GM13977 (cell line): Measurements from ENCODE around the gene INSIG1.

Source experiments
- DNase-seq: peaks from one replicate; pipeline ENCODE4 v3.0.0; 2012; ENCODE audit warnings: low spot score
- in situ Hi-C: fragments of 300-500 bp; cut with MboI; formaldehyde crosslinking; loops from one replicate; pipeline ENCODE4 v1.12.0; 2022; ENCODE audit warnings: low sequenced_read_pairs, low pct_unique_long_range_greater_than_20kb, mixed read lengths, inconsistent platforms; ENCODE audit not compliant: unreplicated experiment
- TF ChIP-seq, protein P1 (sequence below): IDR thresholded peaks from 2 replicates; pipeline ENCODE4 v1.5.1; 2012; ENCODE audit warnings: mild to moderate bottlenecking, control low read depth; ENCODE audit not compliant: insufficient read depth; ENCODE audit errors: extremely low read depth, missing control alignments

INSIG1 gene

DNA sequence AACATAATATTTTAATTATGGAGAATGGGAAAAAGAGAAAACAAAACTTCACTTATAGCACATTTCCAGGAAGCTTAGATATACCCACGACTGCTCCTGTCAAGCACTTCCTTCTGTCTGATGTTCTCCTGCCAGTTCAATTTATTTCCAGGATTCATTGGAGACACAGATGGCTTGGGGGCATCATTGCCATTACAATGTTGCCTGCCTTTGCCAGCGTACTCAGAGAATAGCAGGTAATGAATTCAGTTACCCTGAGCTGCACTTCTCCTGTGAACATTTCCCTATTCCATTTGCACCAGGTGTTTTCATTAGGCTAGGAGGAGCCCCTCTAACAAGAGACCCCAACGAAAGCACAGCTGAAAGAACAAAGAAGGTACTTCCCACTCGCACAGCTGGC lies 33.7 kb downstream of the INSIG1 start:
- TF ChIP-seq, protein P1, sequence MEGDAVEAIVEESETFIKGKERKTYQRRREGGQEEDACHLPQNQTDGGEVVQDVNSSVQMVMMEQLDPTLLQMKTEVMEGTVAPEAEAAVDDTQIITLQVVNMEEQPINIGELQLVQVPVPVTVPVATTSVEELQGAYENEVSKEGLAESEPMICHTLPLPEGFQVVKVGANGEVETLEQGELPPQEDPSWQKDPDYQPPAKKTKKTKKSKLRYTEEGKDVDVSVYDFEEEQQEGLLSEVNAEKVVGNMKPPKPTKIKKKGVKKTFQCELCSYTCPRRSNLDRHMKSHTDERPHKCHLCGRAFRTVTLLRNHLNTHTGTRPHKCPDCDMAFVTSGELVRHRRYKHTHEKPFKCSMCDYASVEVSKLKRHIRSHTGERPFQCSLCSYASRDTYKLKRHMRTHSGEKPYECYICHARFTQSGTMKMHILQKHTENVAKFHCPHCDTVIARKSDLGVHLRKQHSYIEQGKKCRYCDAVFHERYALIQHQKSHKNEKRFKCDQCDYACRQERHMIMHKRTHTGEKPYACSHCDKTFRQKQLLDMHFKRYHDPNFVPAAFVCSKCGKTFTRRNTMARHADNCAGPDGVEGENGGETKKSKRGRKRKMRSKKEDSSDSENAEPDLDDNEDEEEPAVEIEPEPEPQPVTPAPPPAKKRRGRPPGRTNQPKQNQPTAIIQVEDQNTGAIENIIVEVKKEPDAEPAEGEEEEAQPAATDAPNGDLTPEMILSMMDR: no peak
- in situ Hi-C loops: loop anchor here (25.0 kb wide), 1 partner anchor 394 kb away; no protein-coding TSS in a partner anchor

DNA sequence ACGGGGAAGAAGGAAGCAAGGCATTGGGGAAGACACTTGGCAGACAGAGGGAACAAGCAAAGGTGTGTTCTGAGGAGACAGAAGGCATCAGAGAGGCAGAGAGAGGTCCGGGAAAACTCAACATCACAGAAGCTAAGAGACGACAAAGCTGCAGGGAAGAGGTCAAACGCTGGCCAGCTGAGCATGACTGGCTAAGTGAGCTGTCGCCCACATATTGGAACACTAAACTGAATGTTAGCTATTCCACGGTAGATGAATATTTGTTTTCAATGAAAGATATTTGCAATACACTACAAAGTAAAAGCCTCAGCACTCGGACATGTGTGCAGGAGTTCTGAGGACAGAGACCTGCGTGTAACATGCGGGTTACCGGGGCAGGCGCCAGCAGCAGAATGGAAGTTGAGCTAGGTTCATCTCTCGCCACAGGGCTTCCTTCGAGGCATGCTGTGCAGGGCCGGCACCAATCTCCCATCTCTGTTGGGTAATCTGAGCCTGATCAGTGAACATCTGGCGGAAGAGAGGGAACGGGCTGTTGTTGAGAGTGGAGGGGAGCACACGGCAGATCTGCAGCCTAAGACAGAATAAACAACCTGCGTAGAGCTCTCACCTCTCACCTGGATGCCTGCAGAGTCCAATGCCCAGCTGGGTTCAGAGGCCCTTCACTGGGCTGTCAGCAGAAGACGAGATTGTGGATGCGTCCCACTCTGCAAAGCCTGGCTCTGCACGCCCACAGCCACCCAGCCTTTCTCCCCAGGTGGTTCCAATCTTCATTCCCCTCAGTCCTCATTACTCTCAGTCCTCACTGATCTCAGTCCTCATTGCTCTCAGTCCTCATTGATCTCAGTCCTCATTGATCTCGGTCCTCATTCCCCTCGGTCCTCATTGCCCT lies 35.9 kb downstream of the INSIG1 start:
- in situ Hi-C loops: loop anchor here (25.0 kb wide), 1 partner anchor 396 kb away; no protein-coding TSS in a partner anchor
- DNase-seq: no peak
- TF ChIP-seq, protein P1: no peak

More for the DNA sequence above, 33.7 kb downstream of the INSIG1 start:
- DNase-seq: no peak

DNA sequence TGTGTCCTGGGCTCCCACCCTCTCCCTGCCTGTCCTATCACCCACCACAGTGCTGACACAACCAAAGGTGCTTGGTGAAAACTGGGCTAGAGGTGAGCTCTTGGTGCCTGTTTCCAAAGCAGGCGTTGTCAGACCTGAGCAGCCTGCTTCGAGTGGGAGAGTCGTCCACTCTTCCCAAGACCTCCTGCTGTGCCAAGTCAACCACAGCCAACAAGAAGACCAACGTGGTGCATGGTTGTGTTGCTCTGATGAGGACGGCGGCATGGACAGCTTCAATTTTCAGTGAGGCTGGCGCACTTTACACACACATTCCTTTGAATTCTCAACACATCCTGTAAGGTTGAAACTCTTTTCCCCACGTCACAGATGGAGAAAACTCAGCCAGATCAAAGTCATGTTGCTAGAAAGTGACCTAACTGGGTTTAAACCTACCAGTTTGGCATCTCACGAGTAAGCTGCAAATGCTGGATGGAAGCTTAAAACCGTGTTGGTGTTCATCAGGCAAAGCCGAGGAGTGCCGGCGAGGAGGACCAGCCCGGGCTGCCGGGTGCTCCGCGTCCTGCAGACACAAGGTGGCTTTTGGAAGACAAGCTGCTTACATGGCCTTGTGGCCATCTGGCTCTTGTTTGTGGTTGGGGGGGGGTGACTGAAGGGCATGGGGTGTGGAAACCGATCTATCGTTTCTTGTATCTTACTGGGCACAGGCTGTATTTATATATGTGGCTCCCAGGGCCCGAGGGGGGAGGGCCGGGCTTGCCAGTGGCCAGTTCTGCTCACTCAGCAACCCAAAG lies 39.3 kb downstream of the INSIG1 start:
- no peak for DNase-seq
- in situ Hi-C loops: loop anchor here (25.0 kb wide), 1 partner anchor 400 kb away; no protein-coding TSS in a partner anchor
- TF ChIP-seq, protein P1: no peak

DNA sequence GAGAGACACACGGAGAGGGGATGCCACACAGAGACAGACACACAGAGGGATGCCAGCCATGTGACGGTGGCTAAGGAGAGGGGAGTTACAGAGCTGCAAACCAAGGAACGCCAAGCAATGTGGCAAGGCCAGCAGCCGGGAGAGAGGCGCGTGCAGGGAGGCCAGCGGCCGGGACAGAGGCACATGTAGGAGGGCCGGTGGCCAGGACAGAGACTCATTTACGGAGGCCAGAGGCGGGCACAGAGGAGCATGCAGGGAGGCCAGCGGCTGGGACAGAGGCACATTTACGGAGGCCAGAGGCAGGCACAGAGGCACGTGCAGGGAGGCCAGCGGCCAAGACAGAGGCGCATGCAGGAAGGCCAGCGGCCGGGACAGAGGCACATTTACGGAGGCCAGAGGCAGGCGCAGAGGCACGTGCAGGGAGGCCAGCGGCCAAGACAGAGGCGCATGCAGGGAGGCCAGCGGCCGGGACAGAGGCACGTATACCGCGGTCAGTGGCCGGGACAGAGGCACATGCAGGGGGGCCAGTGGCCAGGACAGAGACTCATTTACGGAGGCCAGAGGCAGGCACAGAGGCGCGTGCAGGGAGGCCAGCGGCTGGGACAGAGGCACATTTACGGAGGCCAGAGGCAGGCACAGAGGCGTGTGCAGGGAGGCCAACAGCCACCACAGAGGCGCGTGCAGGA lies 40.4 kb downstream of the INSIG1 start:
- TF ChIP-seq, protein P1: no peak
- in situ Hi-C loops: loop anchor here (25.0 kb wide), 1 partner anchor 401 kb away; no protein-coding TSS in a partner anchor
- DNase-seq: no peak

DNA sequence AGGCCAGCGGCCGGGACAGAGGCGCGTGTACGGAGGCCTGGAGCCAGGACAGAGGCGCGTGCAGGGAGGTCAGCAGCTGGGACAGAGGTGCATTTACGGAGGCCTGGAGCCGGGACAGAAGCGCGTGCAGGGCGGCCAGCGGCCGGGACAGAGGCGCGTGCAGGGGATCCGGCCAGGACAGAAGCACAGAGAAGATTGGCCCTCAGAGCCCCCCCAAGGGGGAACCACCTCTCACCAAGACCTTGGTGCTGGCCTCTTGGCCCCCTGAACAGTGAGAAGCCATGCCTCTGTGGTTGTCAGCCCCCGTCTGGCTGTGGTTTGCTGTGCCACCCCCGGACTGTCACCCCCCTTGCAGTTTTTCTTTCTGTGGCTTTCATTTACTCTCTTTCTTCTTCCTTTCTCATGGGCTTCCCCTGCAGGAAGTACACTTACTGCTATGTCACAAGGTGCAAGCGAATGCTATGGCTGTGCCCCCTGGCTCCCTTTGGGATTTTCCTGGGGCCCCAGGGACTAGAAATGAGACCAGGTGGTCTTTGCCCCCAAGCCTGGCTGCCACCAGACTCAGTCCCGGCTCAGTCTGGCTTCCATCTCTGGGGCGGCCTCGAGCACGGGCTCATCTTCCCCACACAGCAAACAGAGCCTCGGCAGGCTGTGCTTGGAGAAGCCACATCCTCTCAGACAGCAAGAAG lies 41.1 kb downstream of the INSIG1 start:
- DNase-seq: peak; percentile 41
- in situ Hi-C loops: loop anchor here (25.0 kb wide), 1 partner anchor 401 kb away; no protein-coding TSS in a partner anchor
- TF ChIP-seq, protein P1: no peak
